ENCODE results near the gene CACNA1D.

GRCh38 chr3:53617893-53618523 is 123.6 kb downstream of the CACNA1D start:
- TF ChIP-seq CTCF (IDR thresholded peaks at IDR 0.05) (no peak), POLR2A (IDR thresholded peaks at IDR 0.05; ENCODE audit: low read depth) (no peak)

Measured in esophagus muscularis mucosa (tissue), 3 donors.